ENCODE results near the gene PPM1F.
A peak's percentile ranks its signal among the peaks of the same experiment; 100 is the strongest.

The PPM1F gene

GRCh38 chr22:21948390-21948789 lies 4.3 kb downstream of the PPM1F start:
- DNase-seq (ENCODE audit: low read depth): no peak
- no peak overlapping the region for H3K4me3 ChIP-seq (ENCODE audit: control insufficient read depth, low read depth, low read length)
- TF ChIP-seq CTCF (IDR thresholded peaks at IDR 0.05; ENCODE audit: control insufficient read depth, insufficient read depth, low read depth, low read length, missing control alignments): no peak

DNA sequence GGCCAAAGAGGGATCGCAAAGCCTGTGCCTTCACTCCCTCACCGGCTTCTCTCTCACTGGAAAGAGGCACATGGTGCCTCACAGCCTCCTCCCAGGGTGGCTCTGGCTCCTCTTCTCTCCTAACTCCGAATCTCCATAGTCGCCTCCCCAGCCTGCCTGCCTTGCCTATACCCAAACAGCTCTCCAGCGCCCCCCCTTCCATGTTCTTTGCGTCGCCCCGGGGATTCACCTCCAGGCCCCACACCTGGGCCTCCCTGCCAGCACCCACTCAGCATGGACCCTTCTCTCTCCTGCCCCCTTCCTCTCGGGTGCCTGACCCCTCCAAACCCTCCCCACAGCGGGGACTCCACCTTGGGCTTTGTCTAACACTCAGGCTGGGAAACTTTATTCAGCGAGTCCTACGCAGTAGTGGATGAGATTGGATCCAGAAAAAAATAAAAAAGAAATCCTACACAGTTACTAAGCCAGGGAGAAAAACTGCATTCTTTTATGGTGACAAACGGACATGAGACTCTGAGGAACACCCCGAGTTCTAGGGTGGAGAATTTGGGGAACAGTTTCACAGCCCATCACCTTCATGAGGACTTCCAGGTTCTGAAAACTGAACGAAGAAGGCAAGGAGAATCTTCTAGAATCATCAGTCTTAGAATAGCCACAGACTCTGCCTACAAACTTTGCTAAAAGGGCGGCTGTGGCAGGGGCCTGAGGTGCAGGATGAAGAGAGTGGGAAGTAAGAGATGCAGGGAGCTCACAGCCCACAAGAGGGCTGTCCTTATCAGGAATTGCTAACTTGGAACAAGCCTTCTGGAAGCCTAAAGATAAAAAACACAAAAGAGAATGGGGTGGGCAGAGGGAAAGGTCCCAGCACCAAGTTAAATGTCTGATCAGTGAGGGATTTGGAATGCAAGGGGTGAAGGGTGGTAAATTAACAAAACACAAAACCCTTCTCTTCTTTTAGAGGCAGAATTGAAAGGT lies 5.3 kb downstream of the PPM1F start:
- DNase-seq (ENCODE audit: low read depth): no peak
- peak; percentile 57 for TF ChIP-seq CTCF (IDR thresholded peaks at IDR 0.05; ENCODE audit: control insufficient read depth, insufficient read depth, low read depth, low read length, missing control alignments)
- H3K4me3 ChIP-seq (ENCODE audit: control insufficient read depth, low read depth, low read length): no peak overlapping the region

- H3K4me3 ChIP-seq (ENCODE audit: control insufficient read depth, low read depth, low read length): no peak overlapping the region
- DNase-seq (ENCODE audit: low read depth): no peak
Observed at GRCh38 chr22:21946262-21946925, 6.3 kb downstream of the PPM1F start.

DNA sequence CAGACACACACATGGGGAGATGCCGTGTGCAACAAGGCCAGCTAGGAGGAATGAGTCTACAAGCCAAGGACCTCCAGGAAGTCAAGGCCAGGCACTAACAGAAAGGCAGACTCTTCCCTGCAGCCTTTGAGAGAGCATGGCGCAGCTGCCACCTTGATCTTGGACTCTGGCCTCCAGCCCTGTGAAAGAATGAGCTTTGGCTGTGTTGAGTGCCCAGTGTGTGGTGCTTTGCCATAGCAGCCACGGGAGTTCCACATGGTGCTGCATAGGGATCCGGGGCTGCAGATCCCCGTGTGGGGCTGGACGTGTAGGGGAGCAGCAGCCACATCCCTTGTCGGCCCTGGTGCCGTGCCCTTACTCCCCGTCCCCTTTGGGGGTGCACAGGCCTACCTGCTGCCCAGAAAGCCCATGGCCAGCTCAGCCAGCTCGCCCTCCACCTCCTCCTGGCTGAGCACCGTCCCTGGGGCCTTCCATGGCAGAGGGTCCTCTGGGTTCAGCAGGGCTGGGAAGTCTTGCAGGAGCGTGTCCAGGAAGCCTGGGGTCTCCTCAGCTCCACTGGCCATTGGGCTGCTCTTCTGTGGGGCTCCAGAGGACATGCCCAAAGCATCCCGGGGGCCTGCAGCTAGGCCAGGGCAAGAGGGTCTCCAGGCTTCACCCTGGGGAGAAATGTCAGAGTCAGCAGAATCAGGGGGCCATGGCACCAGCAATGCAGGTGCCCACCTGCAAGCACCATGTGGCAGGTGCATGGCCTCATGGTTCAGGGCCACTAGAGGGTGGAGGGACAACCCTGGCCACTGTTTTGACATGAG lies 7.0 kb downstream of the PPM1F start:
- no peak for TF ChIP-seq CTCF (IDR thresholded peaks at IDR 0.05; ENCODE audit: control insufficient read depth, insufficient read depth, low read depth, low read length, missing control alignments)
- no peak overlapping the region for H3K4me3 ChIP-seq (ENCODE audit: control insufficient read depth, low read depth, low read length)
- no peak for DNase-seq (ENCODE audit: low read depth)

More at GRCh38 chr22:21946262-21946925, 6.3 kb downstream of the PPM1F start:
- no peak for TF ChIP-seq CTCF (IDR thresholded peaks at IDR 0.05; ENCODE audit: control insufficient read depth, insufficient read depth, low read depth, low read length, missing control alignments)

GRCh38 chr22:21944871-21945270 lies 7.8 kb downstream of the PPM1F start:
- H3K4me3 ChIP-seq (ENCODE audit: control insufficient read depth, low read depth, low read length): no peak overlapping the region
- no peak for DNase-seq (ENCODE audit: low read depth)
- no peak for TF ChIP-seq CTCF (IDR thresholded peaks at IDR 0.05; ENCODE audit: control insufficient read depth, insufficient read depth, low read depth, low read length, missing control alignments)
